H1 (cell line): ENCODE measurements around the gene GATAD2B. TPM values are rescaled to one million over a fixed set of nuclear protein-coding genes. Genes with fewer than 3 reads are reported as not detected.

Experiments
- CTCF ChIA-PET: fragments of 300-600 bp; sonication (Branson Sonifier 250); formaldehyde crosslinking; loops from one replicate; lab custom pipeline; 2021; ENCODE audit not compliant: partially characterized antibody; lab: Charles Lee
- POLR2A ChIA-PET: fragments of 300-600 bp; sonication (Branson Sonifier 250); formaldehyde crosslinking; loops from one replicate; lab custom pipeline; 2021; ENCODE audit warnings: inconsistent platforms; ENCODE audit not compliant: partially characterized antibody; lab: Charles Lee
- DNase-seq, 2 experiments: peaks; one replicate each; pipeline versions ENCODE4 v3.0.0 to v3.0.0-alpha.2; 2010 to 2022; ENCODE audit warnings: low spot score in 2 of 2, low read depth in 1 of 2, mixed read lengths in 1 of 2
- FAIRE-seq: peaks from 2 replicates; lab custom pipeline; 2011; peaks lifted over from hg19 to GRCh38; lab: Jason Lieb, UNC
- H2AFZ ChIP-seq: 2 replicates; pipeline ENCODE4 v1.8.1; 2012; ENCODE audit warnings: low read length, inconsistent platforms
- H2AK5ac ChIP-seq: 2 replicates; pipeline ENCODE4 v1.6.1; 2013; ENCODE audit warnings: low read depth, low read length
- H2BK120ac ChIP-seq: replicated peaks from 2 replicates; pipeline ENCODE3; 2013; ENCODE audit warnings: low read depth, low read length, inconsistent platforms
- H2BK12ac ChIP-seq: 2 replicates; pipeline ENCODE4 v1.6.1; 2013; ENCODE audit warnings: low read depth, low read length
- H2BK15ac ChIP-seq: 2 replicates; pipeline ENCODE4 v1.6.1; 2013; ENCODE audit warnings: low read length
- H2BK20ac ChIP-seq: 2 replicates; pipeline ENCODE4 v1.6.1; 2013; ENCODE audit warnings: low read length
- H2BK5ac ChIP-seq: 2 replicates; pipeline ENCODE4 v1.6.1; 2013; ENCODE audit warnings: low read depth, low read length
- H3K14ac ChIP-seq: 2 replicates; pipeline ENCODE4 v1.6.1; 2013; ENCODE audit warnings: inconsistent platforms; ENCODE audit not compliant: insufficient read length
- H3K18ac ChIP-seq: 2 replicates; pipeline ENCODE4 v1.6.1; 2013; ENCODE audit warnings: low read length; ENCODE audit errors: extremely low read depth
- H3K23ac ChIP-seq: 2 replicates; pipeline ENCODE4 v1.6.1; 2013; ENCODE audit warnings: inconsistent platforms; ENCODE audit not compliant: insufficient read length
- H3K23me2 ChIP-seq: 2 replicates; pipeline ENCODE4 v1.6.1; 2013; ENCODE audit warnings: low read depth, low read length
- H3K27ac ChIP-seq: 2 replicates; pipeline ENCODE4 v1.6.1; 2011; ENCODE audit warnings: low read depth, low read length, inconsistent platforms
- H3K27me3 ChIP-seq, 4 experiments: replicated peaks in 1 of 4; 1 replicate in 1 of 4; 2 replicates in 3 of 4; pipeline versions ENCODE4 v1.6.1 to v1.8.1; 2011 to 2013; ENCODE audit warnings: low read length in 3 of 4, mild to moderate bottlenecking in 3 of 4, inconsistent platforms in 2 of 4, mixed read lengths in 2 of 4, moderate library complexity in 1 of 4; ENCODE audit not compliant: control insufficient read depth in 3 of 4, insufficient read depth in 3 of 4; ENCODE audit errors: extremely low read depth in 1 of 4
- H3K36me3 ChIP-seq, 4 experiments: 2 replicates each; pipeline versions ENCODE4 v1.6.1 to v1.8.1; 2011 to 2013; ENCODE audit warnings: mild to moderate bottlenecking in 4 of 4, low read length in 3 of 4, moderate library complexity in 2 of 4, control low read depth in 1 of 4, inconsistent platforms in 1 of 4; ENCODE audit not compliant: insufficient read depth in 4 of 4, control insufficient read depth in 2 of 4
- H3K4ac ChIP-seq: replicated peaks from 2 replicates; pipeline ENCODE3; 2013; ENCODE audit warnings: low read length, low read depth, mixed read lengths, inconsistent platforms; ENCODE audit not compliant: insufficient read length
- H3K4me1 ChIP-seq, 4 experiments: replicated peaks in 1 of 4; 1 replicate in 1 of 4; 2 replicates in 3 of 4; pipeline versions ENCODE4 v1.6.1 to v1.8.1; 2011 to 2013; ENCODE audit warnings: low read length in 3 of 4, inconsistent platforms in 2 of 4, mixed read lengths in 1 of 4; ENCODE audit not compliant: insufficient read depth in 4 of 4, control insufficient read depth in 3 of 4
- H3K4me2 ChIP-seq, 2 experiments: 2 replicates each; pipeline versions ENCODE4 v1.6.1 to v1.8.1; 2011 to 2013; ENCODE audit warnings: low read depth in 2 of 2, low read length in 2 of 2, control low read depth in 1 of 2, inconsistent platforms in 1 of 2, mild to moderate bottlenecking in 1 of 2; ENCODE audit not compliant: insufficient read depth in 1 of 2
- H3K4me3 ChIP-seq, 4 experiments: fragments of 200-600, 300-600 bp in 1 of 4; sonication (generic), shearing (Covaris generic), sonication (Bioruptor Twin) in 1 of 4; 2 replicates each; pipeline versions ENCODE4 v1.5.1 to v1.8.1; 2011 to 2016; ENCODE audit warnings: low read length in 4 of 4, low read depth in 3 of 4, control low read depth in 2 of 4, inconsistent platforms in 2 of 4, mild to moderate bottlenecking in 2 of 4, mixed read lengths in 1 of 4, moderate library complexity in 1 of 4; ENCODE audit not compliant: insufficient read depth in 2 of 4; ENCODE audit errors: extremely low read depth in 1 of 4
- H3K56ac ChIP-seq: replicated peaks from 2 replicates; pipeline ENCODE3; 2013; ENCODE audit warnings: low read depth, mild to moderate bottlenecking, mixed read lengths, low read length, inconsistent platforms; ENCODE audit not compliant: insufficient read length
- H3K79me1 ChIP-seq: 2 replicates; pipeline ENCODE4 v1.6.1; 2013; ENCODE audit warnings: low read depth, low read length, control low read depth
- H3K79me2 ChIP-seq, 2 experiments: 2 replicates each; pipeline versions ENCODE4 v1.6.1 to v1.8.1; 2012 to 2013; ENCODE audit warnings: low read length in 2 of 2, mild to moderate bottlenecking in 2 of 2, inconsistent platforms in 1 of 2; ENCODE audit not compliant: insufficient read depth in 2 of 2, control insufficient read depth in 1 of 2
- H3K9ac ChIP-seq, 4 experiments: replicated peaks in 1 of 4; 1 replicate in 1 of 4; 2 replicates in 3 of 4; pipeline versions ENCODE4 v1.6.1 to v1.8.1; 2011 to 2013; ENCODE audit warnings: low read depth in 3 of 4, low read length in 3 of 4, control low read depth in 2 of 4, mild to moderate bottlenecking in 2 of 4, moderate library complexity in 2 of 4, inconsistent platforms in 1 of 4; ENCODE audit errors: extremely low read depth in 1 of 4
- H3K9me3 ChIP-seq, 2 experiments: 2 replicates each; pipeline versions ENCODE4 v1.6.1 to v1.8.1; 2012 to 2013; ENCODE audit warnings: mild to moderate bottlenecking in 2 of 2, moderate library complexity in 2 of 2, control low read depth in 1 of 2, inconsistent platforms in 1 of 2, low read depth in 1 of 2, low read length in 1 of 2, mixed read lengths in 1 of 2; ENCODE audit not compliant: insufficient read depth in 2 of 2
- H4K20me1 ChIP-seq, 2 experiments: replicated peaks in 1 of 2; 2 replicates each; pipeline versions ENCODE3 to v1.8.1; 2011 to 2013; ENCODE audit warnings: inconsistent platforms in 2 of 2, low read length in 2 of 2, mild to moderate bottlenecking in 1 of 2; ENCODE audit not compliant: insufficient read depth in 2 of 2, control insufficient read depth in 1 of 2
- H4K5ac ChIP-seq: 2 replicates; pipeline ENCODE4 v1.6.1; 2013; ENCODE audit warnings: low read length, low read depth, mixed read lengths, inconsistent platforms; ENCODE audit not compliant: insufficient read length
- H4K8ac ChIP-seq: 2 replicates; pipeline ENCODE4 v1.8.0; 2013; ENCODE audit warnings: mild to moderate bottlenecking, moderate library complexity, low read length, inconsistent platforms; ENCODE audit not compliant: insufficient read depth; ENCODE audit errors: extremely low read depth
- H4K91ac ChIP-seq: replicated peaks from 2 replicates; pipeline ENCODE3; 2013; ENCODE audit warnings: low read length, mixed read lengths, inconsistent platforms; ENCODE audit not compliant: insufficient read length
- CTBP2 ChIP-seq: IDR thresholded peaks from 2 replicates; pipeline ENCODE4 v1.7.0; 2011; ENCODE audit warnings: borderline replicate concordance, mild to moderate bottlenecking, moderate library complexity, mixed read lengths, low read length; ENCODE audit not compliant: insufficient read depth, insufficient read length
- FOSL1 ChIP-seq: IDR thresholded peaks from 2 replicates; pipeline ENCODE4 v1.6.1; 2011; ENCODE audit warnings: mild to moderate bottlenecking, low read depth, low read length, moderate library complexity; ENCODE audit not compliant: insufficient read depth
- HDAC6 ChIP-seq: IDR thresholded peaks from one replicate; pipeline ENCODE4 v1.7.1; 2012; ENCODE audit warnings: low read depth, mild to moderate bottlenecking, inconsistent platforms, low read length, moderate library complexity
- PHF8 ChIP-seq: fragments of 200-600 bp; sonication (generic); conservative IDR thresholded peaks from 2 replicates; pipeline ENCODE4 v1.7.1; 2012; ENCODE audit warnings: low read depth, mild to moderate bottlenecking, inconsistent platforms, low read length, moderate library complexity
- RAD21 ChIP-seq, 2 experiments: IDR thresholded peaks in 1 of 2; conservative IDR thresholded peaks in 1 of 2; 2 replicates each; pipeline ENCODE4 v1.6.1; 2011; ENCODE audit warnings: low read depth in 2 of 2, low read length in 2 of 2, improper control_type of control experiment in 1 of 2, inconsistent platforms in 1 of 2, mild to moderate bottlenecking in 1 of 2, moderate library complexity in 1 of 2
- RNF2 ChIP-seq: fragments of 200-900, 300-1000 bp; sonication (generic); IDR thresholded peaks from 2 replicates; pipeline ENCODE4 v1.7.1; 2016; ENCODE audit warnings: borderline replicate concordance, low read depth, mild to moderate bottlenecking, antibody characterized with exemption, low read length; ENCODE audit not compliant: poor library complexity, severe bottlenecking; ENCODE audit errors: missing control alignments
- SAP30 ChIP-seq: fragments of 300-600 bp; sonication (generic); IDR thresholded peaks from 2 replicates; pipeline ENCODE4 v1.7.1; 2012; ENCODE audit warnings: low read length, moderate library complexity, mild to moderate bottlenecking, inconsistent platforms; ENCODE audit not compliant: insufficient read depth, insufficient replicate concordance
- SIRT6 ChIP-seq: IDR thresholded peaks from one replicate; pipeline ENCODE4 v1.7.1; 2012; ENCODE audit warnings: low read length, inconsistent platforms
- SP2 ChIP-seq: IDR thresholded peaks from 2 replicates; pipeline ENCODE4 v1.6.1; 2012; ENCODE audit warnings: mild to moderate bottlenecking, low read length, inconsistent platforms
- SP4 ChIP-seq: IDR thresholded peaks from 2 replicates; pipeline ENCODE4 v1.6.1; 2012; ENCODE audit warnings: low read length, inconsistent platforms
- SRF ChIP-seq: IDR thresholded peaks from 2 replicates; pipeline ENCODE4 v1.6.1; 2011; ENCODE audit warnings: mild to moderate bottlenecking, low read depth, low read length, moderate library complexity
- ZNF274 ChIP-seq: IDR thresholded peaks from 2 replicates; pipeline ENCODE4 v1.7.0; 2012; ENCODE audit warnings: low read length, borderline replicate concordance; ENCODE audit errors: extremely low read depth
- WGBS, 2 experiments: shearing (Covaris generic) in 1 of 2; methylation state at CpG; one replicate each; pipeline versions ENCODE4 v1.1.6 to v1.1.7; 2013 to 2015; ENCODE audit warnings: low lambda C conversion rate in 2 of 2, mixed read lengths in 2 of 2, inconsistent platforms in 1 of 2, low coverage in 1 of 2, missing lambda C conversion rate in 1 of 2; ENCODE audit not compliant: insufficient replicate concordance in 2 of 2, insufficient coverage in 1 of 2, insufficient read length in 1 of 2; ENCODE audit errors: extremely low coverage in 1 of 2, missing lambda C conversion rate in 1 of 2; 5-methylcytosine and 5-hydroxymethylcytosine counted together
- polyA plus RNA-seq, 7 experiments: library from polyadenylated mRNA; depleted of rRNA in 3 of 7; stranded (reverse) in 5 of 7; unstranded in 2 of 7; fragments of >200 nt in 5 of 7; fragments of 200-250 nt in 2 of 7; gene quantifications; 1 replicate in 5 of 7; 2 replicates in 1 of 7; 4 replicates in 1 of 7; pipeline versions ENCODE4 v1.2.1 to v1.2.3, GENCODE V29; 2011 to 2013; ENCODE audit warnings: missing spikeins in 2 of 7, mixed read lengths in 2 of 7
- total RNA-seq: library from RNA; stranded (reverse); fragmentation: NEBNext Ultra II Directional; extraction: Animal tissue kit (Norgen Biotek cat#: 25700); gene quantifications from 2 replicates; pipeline ENCODE4 v1.2.1, GENCODE V29; 2021
- TF ChIP-seq, protein P1 (sequence below): IDR thresholded peaks from 2 replicates; pipeline ENCODE4 v1.6.1; 2012; ENCODE audit warnings: inconsistent platforms

Gene GATAD2B
- total and polyA plus RNA-seq, 2 of the 8 experiments (the other 6 are each of a cell fraction or from before 2014, with no cell fraction given) = 8.4 to 39.1 TPM

DNA sequence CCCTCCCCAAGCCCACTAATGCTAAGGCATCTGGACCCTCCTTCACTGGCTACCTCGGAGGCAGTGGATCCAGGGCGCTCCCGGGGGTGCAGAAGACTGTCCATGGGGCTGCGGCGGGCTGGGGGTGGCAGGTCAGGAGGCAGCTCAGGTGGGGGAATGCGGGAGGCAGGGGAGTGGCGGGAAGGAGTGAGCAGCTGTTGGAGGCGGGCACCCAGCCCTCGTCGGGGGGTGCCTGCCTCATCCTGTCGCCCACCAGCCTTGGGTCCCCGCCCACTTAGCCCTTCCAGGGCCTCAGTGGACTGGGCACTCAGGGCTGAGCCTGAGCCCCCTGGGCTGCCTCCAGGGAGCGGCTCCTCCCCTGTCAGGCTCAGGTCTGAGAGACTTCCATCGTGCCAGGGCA lies 10.7 kb upstream of the GATAD2B start:
- Histone ChIP-seq H3K79me1 (no peaks in the 10 kb centered on the region; the same call in 1 of the 2 replicates), H3K36me3 (peaks cover 12 to 57% (median 45%) of the 10 kb centered on the region in 4 experiments), H3K9ac (no peak overlapping the region), H3K27ac (no peak overlapping the region), H2BK15ac (no peak overlapping the region), H2BK12ac (no peak overlapping the region), H3K27me3 (no peaks in the 10 kb centered on the region), H2BK5ac (no peak overlapping the region), H3K9me3 (no peaks in the 10 kb centered on the region), H2AK5ac (no peak overlapping the region), H2AFZ (no peak overlapping the region), H3K23me2 (no peaks in the 10 kb centered on the region; the same call in 1 of the 2 replicates), H3K4me3 (no peak overlapping the region), H2BK20ac (no peak overlapping the region), H3K23ac (no peak overlapping the region), H3K56ac (no peak overlapping the region), H3K18ac (no peak overlapping the region), H4K20me1 (peaks cover 0 to 11% of the 10 kb centered on the region in 2 experiments), H2BK120ac (no peak overlapping the region), H3K14ac (no peak overlapping the region), H3K4me1 (no peaks in the 10 kb centered on the region), H3K4me2 (no peak overlapping the region), H4K5ac (no peak overlapping the region), H3K79me2 (no peaks in the 10 kb centered on the region), H4K8ac (no peak overlapping the region), H3K4ac (no peak overlapping the region), H4K91ac (no peak overlapping the region)
- POLR2A ChIA-PET = interaction anchor here (0.8 to 3.7 kb wide), 5 partner anchors 12 to 57 kb away, joined by 3 to 24 read pairs (median 7); partner anchors contain the start of genes DENND4B, RPS27 and SLC39A1
- DNase-seq (no peak), FAIRE-seq (no peak)
- 91% methylated on average over 12 of the region's 14 CpGs; no CpG with 5 or more reads in 1 of the 2 experiments for WGBS, 2 experiments
- CTCF ChIA-PET = no interaction called here
- TF ChIP-seq FOSL1 (no peak), RNF2 (no peak), SP2 (no peak), SAP30 (no peak), SRF (no peak), SIRT6 (no peak), ZNF274 (no peak), PHF8 (no peak), RAD21 (IDR thresholded peaks at IDR 0.05 in 1 of 2, conservative IDR thresholded peaks at IDR 0.05 in 1 of 2; ENCODE audit: low read depth in 2 of 2, low read length in 2 of 2) (no peak), HDAC6 (no peak), CTBP2 (no peak), SP4 (no peak)
- TF ChIP-seq, protein P1, sequence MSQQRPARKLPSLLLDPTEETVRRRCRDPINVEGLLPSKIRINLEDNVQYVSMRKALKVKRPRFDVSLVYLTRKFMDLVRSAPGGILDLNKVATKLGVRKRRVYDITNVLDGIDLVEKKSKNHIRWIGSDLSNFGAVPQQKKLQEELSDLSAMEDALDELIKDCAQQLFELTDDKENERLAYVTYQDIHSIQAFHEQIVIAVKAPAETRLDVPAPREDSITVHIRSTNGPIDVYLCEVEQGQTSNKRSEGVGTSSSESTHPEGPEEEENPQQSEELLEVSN = no peak
